GM19452 (cell line): ENCODE measurements around the gene GALNT5.
"Not testable (repeated sequence)": the region's sequence is repeated elsewhere in the genome, so short reads cannot be mapped to it uniquely, and the experiment has no call there.

ENCODE experiments used
- ATAC-seq: cut with Tn5 transposase; IDR thresholded peaks from one replicate; pipeline ENCODE4 v1.9.1; 2021; ENCODE audit not compliant: unreplicated experiment

GALNT5 gene

DNA sequence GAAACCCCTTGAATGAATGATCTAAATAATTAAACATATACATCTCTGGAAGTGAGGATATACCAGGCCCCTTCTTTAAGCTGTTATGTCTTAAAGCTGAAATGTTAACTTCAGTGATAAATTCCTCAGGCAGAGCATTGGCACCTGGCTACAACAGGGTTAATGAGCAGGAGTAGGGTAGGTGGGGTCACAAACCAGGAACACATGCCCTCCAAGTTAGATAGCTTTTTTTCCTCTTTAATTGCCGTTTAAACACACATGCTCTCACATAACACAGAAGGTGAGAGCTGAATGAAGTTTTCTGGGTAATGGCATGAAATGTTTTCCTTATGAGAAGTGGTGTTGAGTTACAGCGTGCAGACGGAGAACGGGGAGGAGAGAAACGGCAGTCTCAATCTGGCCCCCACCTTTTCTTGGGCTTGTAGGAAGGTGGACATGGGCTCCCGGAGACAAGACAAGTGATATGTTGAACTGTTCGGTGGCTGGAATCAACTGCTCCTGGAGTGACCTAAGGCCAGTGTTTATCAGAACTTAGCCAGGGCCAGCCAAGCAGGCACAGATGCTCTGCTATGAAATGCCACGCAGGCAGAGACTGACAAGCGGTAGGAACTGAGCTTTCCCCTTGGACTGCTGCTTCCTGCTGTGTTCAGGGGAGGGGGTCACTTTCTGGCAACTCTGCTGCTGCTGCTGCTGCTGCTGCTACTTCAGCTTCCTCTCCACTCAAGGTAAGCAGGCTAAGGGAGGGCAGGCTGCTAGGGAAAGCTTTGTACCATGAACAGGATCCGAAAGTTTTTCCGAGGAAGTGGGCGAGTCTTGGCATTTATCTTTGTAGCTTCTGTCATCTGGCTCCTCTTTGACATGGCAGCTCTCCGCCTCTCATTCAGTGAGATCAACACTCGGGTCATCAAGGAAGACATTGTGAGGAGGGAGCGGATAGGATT lies at the start of gene GALNT5:
Gene GALNT5 (plus strand): TSS at position 394 of the 941 bp plus-strand sequence. CDS start 378 bp downstream, at position 772.
- ATAC-seq: no peak

DNA sequence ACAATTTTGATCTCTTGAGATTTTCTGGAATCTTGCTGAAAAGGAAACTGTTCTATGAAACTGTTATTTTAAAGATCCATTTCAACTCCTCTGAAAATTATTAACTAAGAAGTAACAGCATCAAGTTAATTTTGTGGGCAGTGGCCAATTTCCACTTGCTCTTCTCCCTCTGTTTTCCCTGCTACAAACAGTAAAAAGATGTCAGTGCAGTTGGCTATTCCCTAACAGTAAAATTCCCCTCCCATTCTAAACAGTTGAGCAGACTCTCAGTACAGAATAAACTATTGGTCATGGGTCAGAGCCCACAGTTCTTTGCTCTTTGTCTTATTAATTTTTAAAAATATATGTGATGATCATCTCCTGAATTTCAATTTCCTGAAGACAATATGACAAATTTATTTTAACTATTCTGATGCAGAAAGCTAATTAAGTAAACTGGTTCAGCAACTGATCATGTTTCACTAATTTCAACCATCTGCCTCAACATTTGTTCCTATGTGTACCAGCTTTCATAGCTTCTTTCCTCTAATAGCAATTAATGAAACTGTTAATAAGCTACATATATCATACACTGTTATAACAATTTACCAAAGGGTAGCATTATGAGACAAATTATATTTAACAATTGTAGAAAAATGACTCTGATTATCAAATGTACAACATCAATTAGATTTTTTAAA lies 41.1 kb upstream of the GALNT5 start:
- ATAC-seq: no peak

- ATAC-seq: no peak
These were observed 40.1 kb upstream of the GALNT5 start for GRCh38 chr2:157217409-157217808.

- no peak for ATAC-seq
These were observed 38.6 kb upstream of the GALNT5 start for GRCh38 chr2:157218911-157219310.

DNA sequence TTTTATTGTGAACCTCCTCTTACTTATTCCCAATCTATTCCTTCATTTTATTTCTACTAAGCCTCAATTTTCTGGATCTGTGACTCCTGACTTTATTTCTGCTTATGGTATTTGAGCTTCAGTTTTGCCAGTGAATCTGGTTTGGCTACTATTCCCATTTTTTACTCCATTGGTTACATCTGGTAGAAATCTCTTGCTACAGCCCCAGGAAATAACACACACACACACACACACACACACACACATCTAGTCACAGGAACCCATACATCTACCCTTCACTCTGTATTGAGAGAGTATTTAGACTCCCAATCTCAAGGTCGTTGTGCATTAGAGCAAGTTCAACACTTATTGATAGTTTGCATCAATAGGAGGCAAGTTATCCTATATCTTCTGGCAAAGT lies 37.0 kb upstream of the GALNT5 start:
- ATAC-seq: no peak

DNA sequence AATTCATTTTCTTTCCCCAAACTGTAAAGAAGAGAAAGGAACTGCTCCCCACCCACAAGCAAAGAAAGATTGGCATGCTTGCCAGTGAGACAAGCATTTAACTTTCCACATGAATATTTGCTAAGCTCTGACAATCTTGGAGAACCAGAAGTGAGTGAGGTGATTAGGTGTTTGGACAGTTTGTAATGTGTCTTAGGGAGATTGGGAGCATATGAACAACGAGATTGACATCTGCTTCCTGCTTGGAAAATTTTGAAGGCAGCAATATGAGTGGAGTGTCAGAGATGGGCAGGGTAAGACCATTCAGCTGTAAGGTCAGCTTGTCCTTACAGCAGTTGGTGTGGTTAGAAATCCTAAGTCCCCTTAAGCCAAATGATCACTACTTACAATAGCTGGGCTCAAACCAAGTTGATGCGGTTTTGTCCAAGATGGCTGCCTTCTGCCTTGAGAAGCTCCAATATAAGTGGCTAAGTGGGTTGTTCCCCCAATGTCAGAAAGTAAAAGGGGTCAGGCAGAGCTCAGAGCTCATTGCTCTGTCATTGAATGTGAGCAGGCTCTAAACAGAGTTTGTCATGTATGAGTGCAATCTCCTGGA lies 36.0 kb upstream of the GALNT5 start:
- no peak for ATAC-seq

DNA sequence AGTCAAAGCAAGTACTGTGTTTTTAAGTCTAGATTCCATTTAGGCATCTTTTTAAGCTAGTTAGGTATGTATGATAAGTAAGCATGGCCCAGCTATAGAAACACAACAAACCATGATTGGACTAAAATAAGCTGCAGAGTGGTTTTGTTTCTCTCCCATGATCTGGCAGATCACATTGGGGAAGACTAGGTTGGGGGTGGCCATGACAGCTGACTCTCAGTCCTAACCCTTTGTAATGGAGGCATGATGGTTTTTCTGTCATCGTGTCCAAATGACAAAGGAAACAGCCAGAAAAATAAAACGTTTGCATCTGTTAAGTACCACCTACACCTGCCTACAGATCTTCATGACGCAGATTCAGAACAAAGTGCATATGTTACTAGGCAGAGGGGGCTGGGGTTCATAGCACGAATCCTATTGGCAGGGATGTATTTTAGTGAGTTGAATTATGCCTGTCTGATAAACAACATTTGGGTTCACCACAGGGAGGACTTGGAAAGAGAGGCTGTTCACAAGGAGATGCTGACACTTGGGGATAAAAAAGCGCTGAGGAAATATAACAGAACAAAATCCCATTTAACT lies 33.8 kb upstream of the GALNT5 start:
- ATAC-seq: no peak

DNA sequence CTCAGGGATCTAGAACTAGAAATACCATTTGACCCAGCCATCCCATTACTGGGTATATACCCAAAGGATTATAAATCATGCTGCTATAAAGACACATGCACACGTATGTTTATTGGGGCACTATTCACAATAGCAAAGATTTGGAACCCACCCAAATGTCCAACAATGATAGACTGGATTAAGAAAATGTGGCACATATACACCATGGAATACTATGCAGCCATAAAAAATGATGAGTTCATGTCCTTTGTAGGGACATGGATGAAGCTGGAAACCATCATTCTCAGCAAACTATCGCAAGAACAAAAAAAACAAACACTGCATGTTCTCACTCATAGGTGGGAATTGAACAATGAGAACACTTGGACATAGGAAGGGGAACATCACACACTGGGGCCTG lies 33.1 kb upstream of the GALNT5 start:
- ATAC-seq: not testable (repeated sequence)

GRCh38 chr2:157227592-157227991 lies 29.9 kb upstream of the GALNT5 start:
- no peak for ATAC-seq

DNA sequence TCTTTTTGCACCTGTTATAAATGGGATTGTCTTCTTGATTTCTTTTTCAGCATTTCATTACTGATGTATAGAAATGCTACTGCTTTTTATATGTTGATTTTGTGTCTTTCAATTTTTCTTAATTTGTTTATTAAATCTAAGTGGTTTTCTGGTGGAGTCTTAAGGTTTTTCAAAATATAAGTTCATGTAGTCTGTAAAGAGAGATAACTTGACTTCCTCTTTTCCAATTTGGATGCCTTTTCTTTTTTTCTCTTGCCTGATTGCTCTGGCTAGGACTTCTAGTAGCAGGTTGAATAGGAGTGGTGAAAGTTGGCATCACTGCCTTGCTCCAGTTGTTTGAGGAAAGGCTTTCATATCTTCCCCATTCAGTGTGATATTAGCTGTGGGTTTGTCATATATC lies 28.6 kb upstream of the GALNT5 start:
- ATAC-seq: no peak

GRCh38 chr2:157229572-157229971 lies 27.9 kb upstream of the GALNT5 start:
- ATAC-seq: no peak

DNA sequence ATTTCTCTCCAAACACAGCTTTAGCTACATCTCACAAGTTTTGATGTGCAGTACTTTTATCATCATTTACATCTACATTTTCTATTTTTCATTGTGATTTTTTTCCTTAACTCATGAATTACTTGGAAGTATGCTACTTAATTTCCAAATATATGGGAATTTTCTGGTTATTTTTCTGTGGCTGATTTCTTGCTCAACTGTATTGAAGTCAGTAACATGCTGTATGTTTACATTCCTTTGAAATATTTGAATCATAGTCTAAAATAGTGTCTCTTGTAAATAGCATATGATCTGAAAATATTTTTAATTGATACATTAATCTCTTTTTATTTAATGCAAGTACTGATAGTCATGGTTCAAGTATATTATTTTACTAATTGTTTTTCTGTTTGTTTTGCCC lies 26.0 kb upstream of the GALNT5 start:
- ATAC-seq: no peak

GRCh38 chr2:157233506-157233905 lies 24.0 kb upstream of the GALNT5 start:
- no peak for ATAC-seq

DNA sequence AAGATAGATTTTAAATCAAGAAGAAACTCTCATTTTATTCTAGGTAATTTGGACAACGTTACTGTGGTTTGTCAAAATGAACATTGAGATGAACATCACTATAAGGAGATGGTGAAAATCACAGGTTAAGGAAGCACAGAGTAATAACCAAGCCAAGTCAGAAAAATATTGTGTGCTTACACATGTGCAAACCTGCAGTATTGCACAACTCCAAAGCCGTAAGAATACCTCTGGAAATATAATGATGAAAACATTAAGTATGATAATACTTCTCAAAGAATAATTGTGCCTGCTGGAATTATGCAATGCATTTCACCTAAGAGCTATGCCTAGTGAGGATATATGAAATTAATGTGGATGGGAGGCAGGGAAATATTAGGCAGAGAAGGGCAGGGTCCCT lies 21.1 kb upstream of the GALNT5 start:
- no peak for ATAC-seq

- ATAC-seq: no peak
These were observed 19.2 kb upstream of the GALNT5 start for GRCh38 chr2:157238296-157238695.

- no peak for ATAC-seq
These were observed 12.8 kb upstream of the GALNT5 start for GRCh38 chr2:157244691-157245090.

DNA sequence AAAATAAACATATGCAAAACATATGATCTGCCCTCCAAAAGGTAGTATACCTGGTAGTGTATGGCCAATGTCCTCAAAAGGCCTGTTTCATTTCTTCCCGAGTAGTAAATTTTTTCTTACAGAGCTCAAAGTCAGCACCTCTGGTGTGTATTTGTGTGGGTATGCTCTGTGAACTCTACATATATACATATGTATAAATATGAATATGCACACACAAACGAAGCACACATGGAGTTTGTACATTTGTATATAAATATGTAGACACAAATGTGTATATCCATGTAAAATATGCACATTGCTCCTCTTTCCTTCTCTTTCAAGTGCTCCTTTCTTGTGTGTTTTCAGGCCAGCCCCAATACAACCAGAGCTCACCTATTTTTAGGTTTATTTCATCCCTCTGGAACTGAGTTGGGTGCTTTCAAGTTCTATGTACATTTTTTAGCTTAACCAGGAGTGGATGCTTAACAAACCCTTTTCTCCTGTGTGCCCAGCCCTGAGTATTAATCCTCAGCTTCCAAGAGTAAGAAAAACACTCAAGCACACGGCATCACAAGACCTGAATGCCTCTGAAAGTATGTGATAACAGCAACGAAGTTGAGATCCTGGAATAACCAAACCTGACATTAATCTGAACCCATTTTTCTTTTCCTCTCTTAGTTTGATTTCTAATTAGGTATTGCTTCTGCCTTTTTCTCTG lies 12.2 kb upstream of the GALNT5 start:
- ATAC-seq: no peak

- peak; percentile 90 for ATAC-seq
These were observed 11.4 kb upstream of the GALNT5 start for GRCh38 chr2:157245846-157246764.

GRCh38 chr2:157246765-157247407 lies 10.6 kb upstream of the GALNT5 start:
- ATAC-seq: no peak
